ENCODE measurements around the gene PRKAG2. TPM values are rescaled to one million over a fixed set of nuclear protein-coding genes. Genes with fewer than 3 reads are reported as not detected.

The PRKAG2 gene
- total RNA-seq, 2 experiments from 2014 or later = 39.3 to 42.3 TPM

DNA sequence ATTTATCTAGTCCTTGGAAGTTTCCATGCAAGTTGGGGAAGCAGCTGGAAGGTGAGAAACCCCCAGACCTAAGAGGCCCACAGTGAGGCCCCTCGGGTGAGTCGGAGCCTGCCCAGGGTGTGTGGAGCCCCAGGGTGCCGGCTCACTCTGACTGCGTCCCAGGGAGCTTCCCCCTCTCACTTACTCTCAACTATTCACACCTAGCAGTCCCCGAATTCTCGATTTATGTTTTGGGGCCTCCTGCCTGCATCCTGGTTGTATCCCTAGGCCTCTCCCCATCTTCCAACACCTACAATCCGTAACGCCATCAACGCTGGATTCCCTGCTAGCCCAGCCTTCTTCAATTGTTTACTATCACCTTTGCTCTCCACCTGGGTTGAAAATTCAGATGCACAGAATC, 63.9 kb downstream of the PRKAG2 start:
- H3K27me3 Mint-ChIP-seq = no peaks in the 10 kb centered on the region
- no peak overlapping the region for H3K4me3 Mint-ChIP-seq
- peaks cover 13% of the 10 kb centered on the region for H3K4me1 Mint-ChIP-seq (ENCODE audit: low read depth)
- no peak overlapping the region for H3K27ac Mint-ChIP-seq
- DNase-seq (no peak), ATAC-seq (ENCODE audit: poor library complexity) (no peak)
- Histone ChIP-seq H3K4me3 (ENCODE audit: low read length) (no peak overlapping the region), H3K36me3 (ENCODE audit: insufficient read depth, low read length) (peaks cover 2% of the 10 kb centered on the region), H3K27me3 (ENCODE audit: control insufficient read depth in 1 of 2, insufficient read depth in 2 of 2, low read length in 2 of 2) (no peaks in the 10 kb centered on the region), H3K9me3 (ENCODE audit: control insufficient read depth in 1 of 2, insufficient read depth in 1 of 2, low read length in 2 of 2) (no peaks in the 10 kb centered on the region), H3K27ac (ENCODE audit: low read depth in 1 of 2, low read length in 2 of 2) (no peak overlapping the region), H3K4me1 (ENCODE audit: insufficient read depth, low read length) (no peaks in the 10 kb centered on the region)
- peaks cover 7% of the 10 kb centered on the region for H3K36me3 Mint-ChIP-seq (ENCODE audit: low read depth)
- TF ChIP-seq CTCF (IDR thresholded peaks at IDR 0.05) = no peak
- CTCF ChIA-PET = no interaction called here
- POLR2A ChIA-PET = no interaction called here
- intact Hi-C loops (cut with DNase I, micrococcal nuclease) = no loop called here
- no peaks in the 10 kb centered on the region for H3K9me3 Mint-ChIP-seq

DNA sequence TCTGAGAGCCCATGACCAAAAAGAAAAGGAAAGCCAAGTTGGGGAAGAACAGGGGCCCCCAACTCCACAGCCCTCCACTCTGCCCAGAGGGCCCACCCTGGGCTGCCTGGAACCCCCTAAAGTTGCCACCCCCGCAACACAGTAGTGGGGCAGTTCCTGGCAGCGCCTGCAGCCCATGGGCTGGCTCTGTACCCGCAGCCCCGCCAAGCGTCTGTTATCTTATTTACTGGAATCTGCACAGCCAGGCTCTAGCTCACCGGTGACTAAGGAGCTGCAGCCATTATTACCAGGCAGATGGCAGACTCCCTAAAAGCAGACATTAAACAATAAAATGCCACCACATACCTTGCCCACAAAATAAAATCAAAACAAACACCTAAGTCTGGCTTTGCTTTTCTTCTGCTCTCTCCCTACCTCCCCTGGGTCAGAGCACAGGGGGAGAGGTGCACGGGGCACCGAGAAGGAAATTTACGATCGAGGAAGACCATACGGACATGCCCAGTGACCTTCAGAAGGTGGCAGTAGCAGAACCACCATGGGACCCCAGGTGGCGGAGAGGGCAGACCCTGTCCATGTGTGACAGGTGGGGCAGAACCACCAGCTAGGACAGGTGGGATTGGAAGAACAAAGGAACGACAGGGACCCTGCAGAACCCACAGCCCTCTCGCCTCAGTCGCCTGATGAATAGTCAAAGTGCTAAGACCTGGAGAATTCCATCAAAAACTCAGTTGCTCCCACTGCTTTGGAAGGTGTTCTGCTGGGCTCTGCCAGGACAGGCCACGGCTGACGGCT, 66.3 kb downstream of the PRKAG2 start:
- Mint-ChIP-seq H3K36me3 (ENCODE audit: low read depth) (peaks cover under 1% of the 10 kb centered on the region), H3K4me3 (no peak overlapping the region), H3K27ac (no peak overlapping the region), H3K27me3 (no peaks in the 10 kb centered on the region), H3K9me3 (no peaks in the 10 kb centered on the region), H3K4me1 (ENCODE audit: low read depth) (peaks cover 11% of the 10 kb centered on the region)
- CTCF ChIA-PET = no interaction called here
- Histone ChIP-seq H3K4me1 (ENCODE audit: insufficient read depth, low read length) (peaks cover 2% of the 10 kb centered on the region), H3K27me3 (ENCODE audit: control insufficient read depth in 1 of 2, insufficient read depth in 2 of 2, low read length in 2 of 2) (no peaks in the 10 kb centered on the region), H3K36me3 (ENCODE audit: insufficient read depth, low read length) (no peaks in the 10 kb centered on the region), H3K4me3 (ENCODE audit: low read length) (no peak overlapping the region), H3K27ac (ENCODE audit: low read depth in 1 of 2, low read length in 2 of 2) (no peak overlapping the region), H3K9me3 (ENCODE audit: control insufficient read depth in 1 of 2, insufficient read depth in 1 of 2, low read length in 2 of 2) (no peaks in the 10 kb centered on the region)
- ATAC-seq (ENCODE audit: poor library complexity) (no peak), DNase-seq (no peak)
- intact Hi-C loops (cut with DNase I, micrococcal nuclease) = no loop called here
- POLR2A ChIA-PET = no interaction called here
- no peak for TF ChIP-seq CTCF (IDR thresholded peaks at IDR 0.05)

GRCh38 chr7:151809864-151810170, 67.1 kb downstream of the PRKAG2 start:
- H3K27ac ChIP-seq (ENCODE audit: low read depth in 1 of 2, low read length in 2 of 2) = no peak overlapping the region
- no peaks in the 10 kb centered on the region for H3K9me3 ChIP-seq (ENCODE audit: control insufficient read depth in 1 of 2, insufficient read depth in 1 of 2, low read length in 2 of 2)
- Mint-ChIP-seq H3K4me1 (ENCODE audit: low read depth) (peaks cover 6% of the 10 kb centered on the region), H3K4me3 (no peak overlapping the region), H3K27me3 (no peaks in the 10 kb centered on the region), H3K27ac (no peak overlapping the region), H3K36me3 (ENCODE audit: low read depth) (peaks cover 8% of the 10 kb centered on the region), H3K9me3 (no peaks in the 10 kb centered on the region)
- no peak overlapping the region for H3K4me3 ChIP-seq (ENCODE audit: low read length)
- ATAC-seq (ENCODE audit: poor library complexity) = no peak
- H3K27me3 ChIP-seq (ENCODE audit: control insufficient read depth in 1 of 2, insufficient read depth in 2 of 2, low read length in 2 of 2) = no peaks in the 10 kb centered on the region
- H3K4me1 ChIP-seq (ENCODE audit: insufficient read depth, low read length) = peaks cover 2% of the 10 kb centered on the region
- H3K36me3 ChIP-seq (ENCODE audit: insufficient read depth, low read length) = no peaks in the 10 kb centered on the region
- intact Hi-C loops (cut with DNase I, micrococcal nuclease) = no loop called here
- no peak for TF ChIP-seq CTCF (IDR thresholded peaks at IDR 0.05)
- CTCF ChIA-PET = no interaction called here
- DNase-seq = no peak
- POLR2A ChIA-PET = no interaction called here
